Loucy (cell line): ENCODE measurements around the gene TXNL4A.

ENCODE experiments used
- CTCF ChIP-seq: fragments of 200-600 bp; sonication (generic); conservative IDR thresholded peaks from 2 replicates; pipeline ENCODE4 v1.5.1; 2014; ENCODE audit warnings: mild to moderate bottlenecking, antibody characterized with exemption, low read length
- EZH2phosphoT487 ChIP-seq: fragments of 200-600 bp; IDR thresholded peaks from 2 replicates; pipeline ENCODE4 v1.6.1; 2018; ENCODE audit warnings: antibody characterized with exemption, mild to moderate bottlenecking, moderate library complexity, borderline replicate concordance

GRCh38 chr18:80010551-80010906 lies 22.2 kb upstream of the TXNL4A start:
- TF ChIP-seq CTCF (no peak), EZH2phosphoT487 (no peak)
